Neural crest cell (in vitro differentiated cells): ENCODE results near the gene GCAT. TPM values are rescaled to one million over a fixed set of nuclear protein-coding genes. Genes with fewer than 3 reads are reported as not detected.
A peak's percentile ranks its signal among the peaks of the same experiment; 100 is the strongest.
"Not testable (repeated sequence)": the region's sequence is repeated elsewhere in the genome, so short reads cannot be mapped to it uniquely, and the experiment has no call there.

Experiments used
- DNase-seq: peaks from one replicate; pipeline ENCODE4 v3.0.0; 2021; ENCODE audit warnings: low read depth, mixed read lengths, low spot score
- H3K27ac Mint-ChIP-seq: one replicate; pipeline ENCODE4 v1.8.0; 2021; ENCODE audit warnings: mild to moderate bottlenecking, mixed read lengths; ENCODE audit not compliant: unreplicated experiment
- H3K27me3 Mint-ChIP-seq: 2 replicates; pipeline ENCODE4 v1.8.0; 2021; ENCODE audit warnings: low read depth, mild to moderate bottlenecking, mixed read lengths
- H3K36me3 Mint-ChIP-seq: 2 replicates; pipeline ENCODE4 v1.8.0; 2021; ENCODE audit warnings: low read depth, mild to moderate bottlenecking, mixed read lengths
- H3K4me1 Mint-ChIP-seq: 2 replicates; pipeline ENCODE4 v1.8.0; 2021; ENCODE audit warnings: mixed read lengths
- H3K4me3 Mint-ChIP-seq: one replicate; pipeline ENCODE4 v1.8.0; 2021; ENCODE audit warnings: mild to moderate bottlenecking, mixed read lengths
- H3K9me3 Mint-ChIP-seq: 2 replicates; pipeline ENCODE4 v1.8.0; 2021; ENCODE audit warnings: mixed read lengths
- total RNA-seq: library from RNA; stranded (reverse); gene quantifications from 2 replicates; pipeline ENCODE4 v1.2.1, GENCODE V29; 2021
- TF ChIP-seq, protein P1 (sequence below): fragments of 200-600 bp; sonication (generic); conservative IDR thresholded peaks from 2 replicates; pipeline ENCODE4 v1.5.0; 2021; ENCODE audit warnings: antibody characterized with exemption, mild to moderate bottlenecking

The GCAT gene
- total RNA-seq, 1 donor from 2014 or later = 55.8 TPM

DNA sequence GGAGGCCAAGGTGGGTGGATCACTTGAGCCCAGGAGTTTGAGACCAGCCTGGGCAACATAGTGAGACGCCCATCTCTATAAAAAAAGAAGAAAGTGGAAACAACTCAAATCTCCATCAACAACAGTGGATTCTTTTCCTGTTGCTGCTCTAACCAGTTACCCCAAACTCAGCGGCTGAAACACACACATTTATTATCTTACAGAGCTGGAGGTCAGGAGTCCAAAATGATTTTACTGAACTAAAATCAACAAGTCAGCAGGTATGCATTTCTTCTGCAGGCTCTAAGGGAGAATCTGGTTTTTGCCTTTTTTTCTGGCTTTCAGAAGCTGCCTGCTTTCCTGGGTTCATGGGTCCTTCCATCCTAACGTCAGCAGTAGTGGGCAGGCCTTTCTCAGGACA is 11.7 kb upstream of the GCAT start:
- no peaks in the 10 kb centered on the region for H3K36me3 Mint-ChIP-seq

DNA sequence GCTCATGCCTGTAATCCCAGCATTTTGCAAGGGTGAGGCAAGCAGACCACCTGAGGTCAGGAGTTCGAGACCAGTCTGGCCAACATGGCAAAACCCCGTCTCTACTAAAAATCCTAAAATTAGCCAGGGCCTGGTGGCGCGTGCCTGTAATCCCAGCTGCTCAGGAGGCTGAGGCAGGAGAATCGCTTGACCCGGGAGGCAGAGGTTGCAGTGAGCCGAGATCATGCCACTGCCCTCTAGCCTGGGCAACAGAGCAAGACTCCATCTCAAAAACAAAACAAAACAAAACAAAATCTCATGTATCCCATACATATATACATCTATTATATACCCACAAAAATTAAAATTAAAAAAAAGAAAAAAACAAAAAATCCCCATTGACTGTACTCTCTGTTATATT is 10.5 kb upstream of the GCAT start:
- H3K4me1 Mint-ChIP-seq, H3K27me3 Mint-ChIP-seq, H3K4me3 Mint-ChIP-seq, H3K9me3 Mint-ChIP-seq, DNase-seq, H3K27ac Mint-ChIP-seq, H3K36me3 Mint-ChIP-seq: not testable (repeated sequence)

More for the DNA sequence above, 11.7 kb upstream of the GCAT start:
- no peak overlapping the region for H3K4me3 Mint-ChIP-seq
- TF ChIP-seq, protein P1, sequence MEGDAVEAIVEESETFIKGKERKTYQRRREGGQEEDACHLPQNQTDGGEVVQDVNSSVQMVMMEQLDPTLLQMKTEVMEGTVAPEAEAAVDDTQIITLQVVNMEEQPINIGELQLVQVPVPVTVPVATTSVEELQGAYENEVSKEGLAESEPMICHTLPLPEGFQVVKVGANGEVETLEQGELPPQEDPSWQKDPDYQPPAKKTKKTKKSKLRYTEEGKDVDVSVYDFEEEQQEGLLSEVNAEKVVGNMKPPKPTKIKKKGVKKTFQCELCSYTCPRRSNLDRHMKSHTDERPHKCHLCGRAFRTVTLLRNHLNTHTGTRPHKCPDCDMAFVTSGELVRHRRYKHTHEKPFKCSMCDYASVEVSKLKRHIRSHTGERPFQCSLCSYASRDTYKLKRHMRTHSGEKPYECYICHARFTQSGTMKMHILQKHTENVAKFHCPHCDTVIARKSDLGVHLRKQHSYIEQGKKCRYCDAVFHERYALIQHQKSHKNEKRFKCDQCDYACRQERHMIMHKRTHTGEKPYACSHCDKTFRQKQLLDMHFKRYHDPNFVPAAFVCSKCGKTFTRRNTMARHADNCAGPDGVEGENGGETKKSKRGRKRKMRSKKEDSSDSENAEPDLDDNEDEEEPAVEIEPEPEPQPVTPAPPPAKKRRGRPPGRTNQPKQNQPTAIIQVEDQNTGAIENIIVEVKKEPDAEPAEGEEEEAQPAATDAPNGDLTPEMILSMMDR = no peak
- no peak overlapping the region for H3K27ac Mint-ChIP-seq
- peaks cover 3% of the 10 kb centered on the region for H3K27me3 Mint-ChIP-seq
- no peak for DNase-seq
- peaks cover 9% of the 10 kb centered on the region for H3K4me1 Mint-ChIP-seq
- H3K9me3 Mint-ChIP-seq = no peaks in the 10 kb centered on the region

DNA sequence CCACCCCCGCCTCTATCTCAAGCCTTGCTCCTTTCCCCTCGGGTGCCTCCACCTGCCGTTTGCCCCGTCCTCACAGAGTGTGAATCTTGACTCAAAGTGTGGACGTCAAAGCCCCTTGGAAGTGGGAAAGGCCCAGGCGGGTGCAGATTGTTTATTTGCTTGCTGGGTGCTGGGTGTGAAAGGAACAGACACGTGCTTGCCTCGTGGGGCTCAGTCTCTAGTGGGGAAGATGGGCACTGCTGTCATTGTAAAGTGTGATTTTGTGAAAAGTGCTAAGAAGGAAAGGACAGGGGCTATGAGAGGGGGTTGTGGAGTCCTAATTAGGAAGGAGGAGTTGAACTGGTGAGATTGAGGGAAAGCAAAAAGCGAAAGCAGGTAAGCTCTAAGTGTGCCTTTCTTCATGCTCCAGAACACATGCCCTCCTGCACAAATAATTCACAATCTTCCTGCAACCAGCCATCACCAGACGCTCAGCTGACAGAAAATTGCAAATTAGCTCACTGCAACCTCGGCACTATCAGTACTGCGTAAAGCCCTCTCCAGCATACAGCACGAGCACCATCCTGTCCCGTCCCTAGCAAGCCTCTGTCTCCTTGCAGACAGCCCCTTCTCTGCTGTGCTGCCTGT is 9.7 kb upstream of the GCAT start:
- Mint-ChIP-seq H3K27ac (no peak overlapping the region), H3K4me1 (peaks cover 13% of the 10 kb centered on the region), H3K27me3 (peaks cover 4% of the 10 kb centered on the region), H3K4me3 (peak overlapping the region; percentile 7), H3K36me3 (no peaks in the 10 kb centered on the region), H3K9me3 (no peaks in the 10 kb centered on the region)
- TF ChIP-seq, protein P1 = no peak
- DNase-seq = no peak

DNA sequence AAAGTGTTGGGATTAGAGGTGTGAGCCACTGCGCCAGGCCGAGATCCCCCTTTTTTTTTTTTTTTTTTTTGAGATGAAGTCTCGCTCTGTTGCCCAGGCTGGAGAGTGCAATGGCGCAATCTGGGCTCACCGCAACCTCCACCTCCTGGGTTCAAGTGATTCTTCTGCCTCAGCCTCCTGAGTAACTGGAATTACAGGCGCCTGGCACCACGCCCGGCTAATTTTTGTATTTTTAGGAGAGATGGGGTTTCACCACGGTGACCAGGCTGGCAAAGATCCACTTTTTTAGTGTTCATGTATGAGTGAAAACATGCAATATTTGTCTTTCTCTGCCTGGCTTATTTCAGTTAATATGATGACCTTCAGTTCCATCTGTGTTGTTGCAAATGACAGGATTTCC is 7.8 kb upstream of the GCAT start:
- Mint-ChIP-seq H3K4me3 (peak overlapping the region; percentile 61), H3K4me1 (peaks cover 22% of the 10 kb centered on the region)
- H3K9me3 Mint-ChIP-seq, DNase-seq, H3K36me3 Mint-ChIP-seq, H3K27ac Mint-ChIP-seq, H3K27me3 Mint-ChIP-seq: not testable (repeated sequence)

DNA sequence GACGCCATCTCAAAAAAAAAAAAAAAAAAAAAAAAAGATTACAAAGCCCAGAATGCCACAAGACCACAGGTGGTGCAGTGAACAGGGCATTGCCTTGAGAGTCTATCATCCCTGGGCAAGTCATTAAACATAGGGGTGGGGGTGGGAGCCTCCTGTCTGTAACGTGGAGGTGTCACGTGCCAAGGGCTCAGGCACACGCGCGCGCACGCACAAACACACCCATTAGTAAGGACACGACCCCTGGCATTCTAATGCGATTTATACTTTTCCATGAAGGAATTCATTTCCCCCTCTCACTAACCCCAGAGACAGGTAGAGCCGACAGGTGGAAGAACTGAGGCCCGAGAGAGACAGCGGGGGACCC is 5.8 kb upstream of the GCAT start:
- Mint-ChIP-seq H3K27me3 (peaks cover 11% of the 10 kb centered on the region), H3K4me1 (peaks cover 39% of the 10 kb centered on the region), H3K9me3 (no peaks in the 10 kb centered on the region), H3K4me3 (peak overlapping the region; percentile 88), H3K27ac (peak overlapping the region; percentile 32), H3K36me3 (no peaks in the 10 kb centered on the region)
- DNase-seq = no peak
- TF ChIP-seq, protein P1 = peak; percentile 27

DNA sequence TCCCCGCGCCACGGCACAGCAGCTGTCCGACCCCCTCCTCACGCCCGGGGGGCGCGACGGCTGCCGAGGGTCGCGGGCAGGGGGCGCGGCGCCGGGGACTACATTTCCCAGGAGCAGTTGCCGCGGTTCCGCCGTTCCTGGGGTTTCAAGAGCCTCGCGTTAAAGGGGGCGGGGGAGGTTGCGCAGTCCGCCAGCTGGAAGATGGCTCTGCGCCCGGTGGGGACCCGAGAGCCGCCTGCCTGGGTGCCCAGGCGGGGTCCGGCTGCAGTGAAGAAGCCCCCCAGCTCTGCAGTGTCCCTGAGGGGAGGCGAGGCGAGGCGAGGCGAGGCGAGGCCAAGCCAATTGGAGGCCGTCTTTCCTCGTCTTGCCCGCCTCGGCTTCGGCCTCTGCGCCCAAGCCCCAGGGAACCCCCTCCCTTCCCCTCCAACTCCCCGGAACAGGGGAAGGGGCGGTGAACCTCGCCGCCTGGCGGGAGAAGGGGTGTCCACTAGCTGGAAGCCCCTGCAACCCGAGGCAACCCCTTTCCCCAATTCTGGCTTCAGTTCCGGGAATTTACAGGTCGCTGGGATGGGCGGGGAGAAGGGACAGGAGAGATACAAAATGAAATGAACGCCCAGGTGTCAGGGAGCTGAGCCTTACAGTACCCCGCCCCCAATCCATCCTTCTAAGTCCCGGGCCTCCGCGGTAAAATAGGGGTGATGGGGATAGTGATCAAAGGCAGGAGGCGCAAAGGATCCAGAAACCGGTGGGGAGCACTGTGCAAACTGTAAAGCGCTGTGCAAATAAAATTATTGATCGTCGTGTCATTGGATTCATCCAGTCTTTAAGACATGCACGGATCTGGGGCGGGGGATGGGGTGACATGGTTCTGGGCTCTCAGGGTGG is 5.2 kb upstream of the GCAT start:
- H3K27ac Mint-ChIP-seq = peak overlapping the region; percentile 81
- peak; percentile 66 for DNase-seq

More for the DNA sequence above, 5.2 kb upstream of the GCAT start:
- Mint-ChIP-seq H3K4me3 (peak overlapping the region; percentile 88), H3K36me3 (no peaks in the 10 kb centered on the region), H3K27me3 (peaks cover 11% of the 10 kb centered on the region), H3K9me3 (no peaks in the 10 kb centered on the region), H3K4me1 (peaks cover 46% of the 10 kb centered on the region)
- TF ChIP-seq, protein P1 = no peak
